Esophagus muscularis mucosa (tissue), 4 donors: Measurements from ENCODE around the gene CBLB. TPM values are rescaled to one million over a fixed set of nuclear protein-coding genes. Genes with fewer than 3 reads are reported as not detected.

Experiments
- DNase-seq: peaks from one replicate; pipeline ENCODE4 v3.0.0-alpha.2; 2017; ENCODE audit errors: extremely low spot score
- H3K27ac ChIP-seq, 4 donors: fragments of 200-600 bp; sonication (generic); replicated peaks in 1 of 4; 1 replicate in 3 of 4; 2 replicates in 1 of 4; pipeline ENCODE4 v1.5.1; 2016 to 2019; ENCODE audit warnings: mild to moderate bottlenecking in 1 of 4
- H3K27me3 ChIP-seq, 4 donors: fragments of 200-600 bp; sonication (generic); one replicate each; pipeline versions ENCODE4 v1.5.1 to v1.6.0; 2016 to 2019
- H3K36me3 ChIP-seq, 4 donors: fragments of 200-600 bp; sonication (generic); one replicate each; pipeline ENCODE4 v1.5.1; 2016 to 2019
- H3K4me1 ChIP-seq, 4 donors: fragments of 200-600 bp; sonication (generic); one replicate each; pipeline ENCODE4 v1.5.1; 2016 to 2019
- H3K4me3 ChIP-seq, 4 donors: fragments of 200-600 bp; sonication (generic); 1 replicate in 2 of 4; 2 replicates in 2 of 4; pipeline ENCODE4 v1.5.1; 2016 to 2019; ENCODE audit warnings: mild to moderate bottlenecking in 4 of 4, moderate library complexity in 1 of 4
- H3K9me3 ChIP-seq, 4 donors: fragments of 200-600 bp; sonication (generic); 1 replicate in 3 of 4; 2 replicates in 1 of 4; pipeline ENCODE4 v1.5.1; 2016 to 2019
- EP300 ChIP-seq: sonication (generic); formaldehyde crosslinking; IDR thresholded peaks from one replicate; pipeline ENCODE4 v1.6.1; 2017; ENCODE audit warnings: antibody characterized with exemption
- POLR2A ChIP-seq: fragments of 450-650 bp; IDR thresholded peaks from one replicate; pipeline ENCODE4 v1.6.1; 2017; ENCODE audit warnings: antibody characterized with exemption, moderate library complexity, mild to moderate bottlenecking, low read depth
- POLR2AphosphoS5 ChIP-seq, 2 donors: sonication (generic); formaldehyde crosslinking; IDR thresholded peaks; one replicate each; pipeline ENCODE4 v1.6.1; 2017; ENCODE audit warnings: antibody characterized with exemption in 2 of 2
- WGBS: methylation state at CpG from one replicate; pipeline ENCODE4 v1.1.5; 2018; 5-methylcytosine and 5-hydroxymethylcytosine counted together
- intact Hi-C: fragments of 100-400 bp; cut with DNase I; formaldehyde crosslinking; loops from one replicate; pipeline ENCODE4 v1.15.1; 2023
- total RNA-seq, 4 donors: library from RNA; depleted of rRNA; stranded (reverse); fragments of >200 nt; gene quantifications; one replicate each; pipeline versions ENCODE4 v1.1.0 to v1.2.1, GENCODE V29; 2016
- TF ChIP-seq, protein P1 (sequence below), 3 experiments: fragments of 200-600 bp in 2 of 3; fragments of 450-650 bp in 1 of 3; sonication (generic) in 2 of 3; IDR thresholded peaks; one replicate each; pipeline ENCODE4 v1.5.1; 2017 to 2019; ENCODE audit warnings: antibody characterized with exemption in 3 of 3, mild to moderate bottlenecking in 2 of 3, moderate library complexity in 1 of 3

The CBLB gene
- total RNA-seq, 4 donors from 2014 or later: 20.7 to 35.7 (median 26.2) TPM

DNA sequence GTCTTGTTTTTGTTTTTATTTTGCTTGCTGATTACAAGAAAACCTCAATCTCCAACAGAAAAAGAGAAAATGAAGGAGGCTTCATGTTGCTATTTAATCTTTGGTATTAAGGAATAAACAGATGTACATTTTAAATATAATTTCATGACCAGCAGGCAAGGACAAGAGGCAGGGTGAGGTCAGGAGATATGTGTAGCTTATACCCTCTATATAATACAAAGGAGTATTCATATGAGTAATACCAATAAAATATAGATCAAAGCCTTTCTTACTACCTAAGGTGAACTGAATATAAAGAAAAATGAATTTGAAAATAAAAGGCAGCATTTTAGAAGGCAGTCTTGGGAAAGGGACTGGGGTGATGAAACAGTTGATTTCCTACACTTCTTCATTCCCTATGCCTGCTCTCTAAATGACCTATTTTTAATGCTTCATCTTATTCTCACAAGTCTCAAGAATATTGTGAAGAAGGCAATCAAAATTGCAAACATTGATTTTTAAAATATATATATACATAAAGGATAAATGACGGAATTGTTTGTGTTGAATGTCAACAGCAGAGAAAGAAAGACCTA is 8.6 kb upstream of the CBLB start:
- TF ChIP-seq POLR2A (no peak), EP300 (no peak), POLR2AphosphoS5 (IDR thresholded peaks at IDR 0.05) (no peak)
- TF ChIP-seq, protein P1, sequence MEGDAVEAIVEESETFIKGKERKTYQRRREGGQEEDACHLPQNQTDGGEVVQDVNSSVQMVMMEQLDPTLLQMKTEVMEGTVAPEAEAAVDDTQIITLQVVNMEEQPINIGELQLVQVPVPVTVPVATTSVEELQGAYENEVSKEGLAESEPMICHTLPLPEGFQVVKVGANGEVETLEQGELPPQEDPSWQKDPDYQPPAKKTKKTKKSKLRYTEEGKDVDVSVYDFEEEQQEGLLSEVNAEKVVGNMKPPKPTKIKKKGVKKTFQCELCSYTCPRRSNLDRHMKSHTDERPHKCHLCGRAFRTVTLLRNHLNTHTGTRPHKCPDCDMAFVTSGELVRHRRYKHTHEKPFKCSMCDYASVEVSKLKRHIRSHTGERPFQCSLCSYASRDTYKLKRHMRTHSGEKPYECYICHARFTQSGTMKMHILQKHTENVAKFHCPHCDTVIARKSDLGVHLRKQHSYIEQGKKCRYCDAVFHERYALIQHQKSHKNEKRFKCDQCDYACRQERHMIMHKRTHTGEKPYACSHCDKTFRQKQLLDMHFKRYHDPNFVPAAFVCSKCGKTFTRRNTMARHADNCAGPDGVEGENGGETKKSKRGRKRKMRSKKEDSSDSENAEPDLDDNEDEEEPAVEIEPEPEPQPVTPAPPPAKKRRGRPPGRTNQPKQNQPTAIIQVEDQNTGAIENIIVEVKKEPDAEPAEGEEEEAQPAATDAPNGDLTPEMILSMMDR (IDR thresholded peaks at IDR 0.05): no peak
- Histone ChIP-seq H3K36me3 (no peaks in the 10 kb centered on the region), H3K27ac (no peak overlapping the region), H3K4me1 (peaks cover 0 to 19% (median 11%) of the 10 kb centered on the region in 4 donors), H3K9me3 (no peaks in the 10 kb centered on the region), H3K4me3 (no peak overlapping the region), H3K27me3 (no peaks in the 10 kb centered on the region)
- DNase-seq: no peak
- WGBS: 77% methylated on average over 1 of the region's 1 CpG
- intact Hi-C loops: no loop called here

GRCh38 chr3:105876780-105877327 is 8.0 kb upstream of the CBLB start:
- 61% methylated on average over 2 of the region's 2 CpGs for WGBS
- intact Hi-C loops: no loop called here

GRCh38 chr3:105869861-105870755 is 1.3 kb upstream of the CBLB start:
- Histone ChIP-seq H3K9me3 (no peaks in the 10 kb centered on the region), H3K27ac (peak overlapping the region; percentile 91 to 98 (median 94)), H3K27me3 (no peaks in the 10 kb centered on the region), H3K4me1 (peaks cover 16 to 36% (median 35%) of the 10 kb centered on the region in 4 donors), H3K36me3 (no peaks in the 10 kb centered on the region), H3K4me3 (peak overlapping the region; percentile 66 to 96 (median 83))
- TF ChIP-seq, protein P1 (IDR thresholded peaks at IDR 0.05): no peak
- TF ChIP-seq EP300 (no peak), POLR2A (no peak), POLR2AphosphoS5 (IDR thresholded peaks at IDR 0.05) (no peak)
- 53% methylated on average over 6 of the region's 6 CpGs for WGBS
- intact Hi-C loops: no loop called here
- no peak for DNase-seq

More at GRCh38 chr3:105876780-105877327, 8.0 kb upstream of the CBLB start:
- no peak for DNase-seq
- no peak overlapping the region for H3K27ac ChIP-seq
- H3K4me3 ChIP-seq: no peak overlapping the region
- H3K36me3 ChIP-seq: no peaks in the 10 kb centered on the region
- peaks cover 0 to 19% (median 11%) of the 10 kb centered on the region in 4 donors for H3K4me1 ChIP-seq
- no peak for TF ChIP-seq EP300
- no peak for TF ChIP-seq POLR2A
- TF ChIP-seq POLR2AphosphoS5 (IDR thresholded peaks at IDR 0.05): no peak
- TF ChIP-seq, protein P1 (IDR thresholded peaks at IDR 0.05): no peak
- H3K27me3 ChIP-seq: no peaks in the 10 kb centered on the region
- no peaks in the 10 kb centered on the region for H3K9me3 ChIP-seq

- Histone ChIP-seq H3K9me3 (no peaks in the 10 kb centered on the region), H3K36me3 (peaks cover 0 to under 1% (median 0%) of the 10 kb centered on the region in 4 donors), H3K4me3 (peak overlapping the region; percentile 66 to 96 (median 83)), H3K27me3 (no peaks in the 10 kb centered on the region), H3K4me1 (peaks cover 16 to 42% (median 41%) of the 10 kb centered on the region in 4 donors), H3K27ac (peak overlapping the region; percentile 91 to 98 (median 94))
- no peak for TF ChIP-seq POLR2A
- peak in 1 of 2 donors; percentile 0 for TF ChIP-seq POLR2AphosphoS5 (IDR thresholded peaks at IDR 0.05)
- TF ChIP-seq EP300: no peak
- intact Hi-C loops: no loop called here
- DNase-seq: no peak
- 2% methylated on average over 3 of the region's 3 CpGs for WGBS
Measured at GRCh38 chr3:105869531-105869833, 670 bp upstream of the CBLB start.

DNA sequence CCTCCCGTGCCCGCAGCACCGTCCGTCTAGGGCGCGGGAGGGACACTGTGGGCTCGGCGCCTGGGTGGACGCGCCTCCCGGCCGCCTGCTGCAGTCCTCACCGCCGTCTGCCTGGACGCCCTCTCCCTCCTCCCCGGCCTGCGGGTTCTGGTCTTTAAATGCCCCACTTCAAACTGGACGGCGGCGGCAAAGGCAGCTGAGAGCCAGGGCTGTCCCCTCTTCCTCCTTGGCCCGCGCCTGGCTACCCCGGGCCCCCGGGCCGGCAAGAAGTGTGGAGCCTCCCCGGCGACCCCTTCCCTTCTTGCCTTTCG is 426 bp downstream of the CBLB start:
- no peaks in the 10 kb centered on the region for H3K27me3 ChIP-seq
- 5% methylated on average over 4 of the region's 28 CpGs for WGBS
- intact Hi-C loops: no loop called here
- H3K9me3 ChIP-seq: no peaks in the 10 kb centered on the region
- DNase-seq: peak; percentile 93
- peaks cover 0 to 11% (median 0%) of the 10 kb centered on the region in 4 donors for H3K36me3 ChIP-seq
- peaks cover 23 to 52% (median 50%) of the 10 kb centered on the region in 4 donors for H3K4me1 ChIP-seq
- peak overlapping the region; percentile 91 to 98 (median 94) for H3K27ac ChIP-seq
- TF ChIP-seq POLR2AphosphoS5 (IDR thresholded peaks at IDR 0.05): no peak
- TF ChIP-seq POLR2A: no peak
- no peak for TF ChIP-seq EP300
- TF ChIP-seq, protein P1 (IDR thresholded peaks at IDR 0.05): no peak
- peak overlapping the region; percentile 66 to 96 (median 83) for H3K4me3 ChIP-seq
